Activated naive CD8-positive, alpha-beta T cell (primary cell): ENCODE measurements around the gene ALDH3B1.

ENCODE experiments used
- H3K27ac Mint-ChIP-seq: one replicate; pipeline ENCODE4 v1.8.0; 2021; ENCODE audit warnings: mixed read lengths
- H3K27me3 Mint-ChIP-seq: one replicate; pipeline ENCODE4 v1.8.0; 2021; ENCODE audit warnings: mixed read lengths
- H3K36me3 Mint-ChIP-seq: one replicate; pipeline ENCODE4 v1.8.0; 2021; ENCODE audit warnings: mixed read lengths
- H3K4me1 Mint-ChIP-seq: one replicate; pipeline ENCODE4 v1.8.0; 2021; ENCODE audit warnings: low read depth, mixed read lengths
- H3K4me3 Mint-ChIP-seq: one replicate; pipeline ENCODE4 v1.8.0; 2021; ENCODE audit warnings: mild to moderate bottlenecking, mixed read lengths
- H3K9me3 Mint-ChIP-seq: one replicate; pipeline ENCODE4 v1.8.0; 2021; ENCODE audit warnings: low read depth, mixed read lengths

The ALDH3B1 gene

DNA sequence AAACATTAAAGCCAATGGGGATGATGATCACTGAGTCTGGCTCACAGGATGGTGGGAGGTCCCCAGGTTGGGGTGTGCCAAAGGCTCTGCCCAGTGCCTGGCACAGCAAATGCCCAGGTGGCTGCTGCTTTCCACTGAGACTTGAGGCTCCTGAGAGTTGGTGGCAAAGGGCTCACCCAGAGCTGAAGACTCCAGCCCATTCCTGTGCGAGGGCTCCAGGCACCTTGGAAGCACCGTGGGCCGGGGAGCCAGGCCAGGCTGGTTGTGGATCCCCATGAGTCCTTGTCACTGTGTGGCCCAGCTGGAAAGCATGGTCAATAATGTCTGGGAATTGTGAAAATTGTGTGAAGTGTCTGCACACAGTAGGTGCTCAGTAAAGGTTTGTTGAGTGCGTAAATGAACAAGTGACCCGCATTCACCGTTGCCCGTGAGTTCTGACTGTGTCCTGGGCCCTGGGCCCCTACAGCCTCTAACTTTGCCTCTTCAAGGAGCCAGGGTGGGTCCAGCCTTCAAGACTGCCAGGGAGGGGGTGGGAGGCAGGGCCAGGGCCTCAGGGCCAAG lies 3.4 kb upstream of the ALDH3B1 start:
- H3K4me1 Mint-ChIP-seq, result peaks cover 21% of the 10 kb centered on the region
- no peak overlapping the region for H3K27ac Mint-ChIP-seq
- no peaks in the 10 kb centered on the region for H3K9me3 Mint-ChIP-seq
- H3K36me3 Mint-ChIP-seq, result no peaks in the 10 kb centered on the region
- H3K4me3 Mint-ChIP-seq, result no peak overlapping the region
- H3K27me3 Mint-ChIP-seq, result no peaks in the 10 kb centered on the region

DNA sequence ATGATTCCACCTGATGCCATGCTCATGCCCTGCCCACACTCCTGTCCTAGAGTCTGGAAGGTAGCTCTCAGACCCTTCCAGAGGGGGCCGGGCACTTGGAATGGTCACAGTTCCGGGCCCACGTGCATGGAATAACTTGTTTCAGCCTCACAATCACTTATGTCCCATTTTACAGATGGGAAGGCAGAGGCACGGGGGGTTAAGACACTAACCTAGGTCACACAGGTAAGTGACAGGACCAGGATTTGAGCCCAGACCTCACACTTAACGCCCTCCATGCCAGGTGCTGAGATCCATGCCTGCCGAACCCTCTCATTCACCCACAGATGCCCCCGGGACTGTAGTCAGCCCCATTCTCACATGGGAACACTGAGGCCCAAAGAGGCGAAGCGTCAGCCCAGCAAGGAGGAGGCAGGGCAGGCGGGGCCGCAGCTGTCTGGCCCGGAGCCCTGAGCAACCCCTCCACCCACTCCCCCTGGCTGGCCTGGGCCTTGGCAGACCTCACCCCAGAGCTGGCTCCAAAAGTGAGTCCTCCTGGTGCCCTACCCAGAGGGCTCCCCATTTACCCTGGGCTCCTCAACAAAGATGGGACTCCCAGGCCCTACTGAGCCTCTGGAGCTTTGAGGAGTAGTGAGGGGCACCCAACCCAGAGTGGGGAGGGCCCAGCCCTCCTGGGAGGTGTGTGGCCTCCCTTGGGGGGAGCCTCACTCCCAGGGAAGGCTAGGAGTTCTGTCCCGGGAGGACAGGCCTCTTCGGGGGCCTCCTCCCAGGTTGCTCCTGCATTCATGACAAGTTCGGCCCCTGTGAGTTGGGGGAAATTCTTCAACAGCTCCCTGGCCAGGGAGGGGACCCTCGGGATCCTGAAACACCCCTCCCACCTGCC lies 2.4 kb upstream of the ALDH3B1 start:
- Mint-ChIP-seq H3K27me3 (no peaks in the 10 kb centered on the region), H3K4me3 (no peak overlapping the region), H3K36me3 (no peaks in the 10 kb centered on the region), H3K4me1 (peaks cover 16% of the 10 kb centered on the region), H3K9me3 (no peaks in the 10 kb centered on the region), H3K27ac (no peak overlapping the region)

DNA sequence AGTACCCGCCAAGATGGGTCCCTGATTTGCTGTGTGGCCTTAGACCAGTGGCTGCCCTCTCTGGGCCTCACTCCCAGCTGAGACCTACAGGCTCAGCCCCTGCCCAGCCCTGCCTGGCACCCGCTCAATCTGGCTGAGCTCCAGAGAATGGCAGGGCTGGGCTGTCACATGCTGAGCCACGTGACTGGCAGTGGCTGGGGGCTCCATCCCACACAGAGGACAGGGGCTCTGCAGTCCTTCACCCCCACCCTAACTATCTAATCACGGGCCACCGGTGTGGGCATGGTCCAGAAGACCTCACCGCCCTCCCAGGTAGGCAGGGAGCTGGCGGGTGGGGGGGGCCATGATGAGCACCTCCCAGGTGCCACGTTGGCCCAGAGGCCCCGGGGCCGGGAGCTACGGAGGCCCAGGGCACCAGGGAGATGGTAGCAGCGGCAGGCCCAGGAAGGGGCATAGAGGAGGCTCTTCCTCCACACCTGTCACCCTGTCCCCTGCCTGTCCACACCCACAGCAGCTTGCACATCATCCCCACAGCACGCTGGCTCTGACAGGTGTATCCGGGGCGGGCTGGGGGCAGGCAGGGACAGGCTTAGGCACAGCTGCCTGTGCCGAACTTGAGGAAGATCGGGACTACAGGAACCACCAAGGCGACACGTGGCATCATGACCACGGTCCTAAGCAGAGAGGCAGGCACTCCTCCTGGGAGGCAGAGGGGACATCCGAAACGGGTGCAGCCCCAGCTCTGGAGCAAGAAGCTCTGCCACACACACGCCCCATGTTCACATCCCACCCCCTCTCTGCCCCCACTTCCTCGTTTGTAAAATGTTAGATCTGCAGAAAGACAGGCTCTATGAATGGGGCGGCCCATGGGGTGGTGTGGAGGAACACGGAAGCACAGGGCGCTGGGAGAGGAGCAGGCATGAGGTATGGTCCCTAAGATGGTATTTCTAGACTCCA lies 1.5 kb upstream of the ALDH3B1 start:
- no peak overlapping the region for H3K27ac Mint-ChIP-seq
- peaks cover 13% of the 10 kb centered on the region for H3K4me1 Mint-ChIP-seq
- H3K4me3 Mint-ChIP-seq, result no peak overlapping the region
- H3K9me3 Mint-ChIP-seq, result no peaks in the 10 kb centered on the region
- H3K36me3 Mint-ChIP-seq, result no peaks in the 10 kb centered on the region
- H3K27me3 Mint-ChIP-seq, result no peaks in the 10 kb centered on the region

DNA sequence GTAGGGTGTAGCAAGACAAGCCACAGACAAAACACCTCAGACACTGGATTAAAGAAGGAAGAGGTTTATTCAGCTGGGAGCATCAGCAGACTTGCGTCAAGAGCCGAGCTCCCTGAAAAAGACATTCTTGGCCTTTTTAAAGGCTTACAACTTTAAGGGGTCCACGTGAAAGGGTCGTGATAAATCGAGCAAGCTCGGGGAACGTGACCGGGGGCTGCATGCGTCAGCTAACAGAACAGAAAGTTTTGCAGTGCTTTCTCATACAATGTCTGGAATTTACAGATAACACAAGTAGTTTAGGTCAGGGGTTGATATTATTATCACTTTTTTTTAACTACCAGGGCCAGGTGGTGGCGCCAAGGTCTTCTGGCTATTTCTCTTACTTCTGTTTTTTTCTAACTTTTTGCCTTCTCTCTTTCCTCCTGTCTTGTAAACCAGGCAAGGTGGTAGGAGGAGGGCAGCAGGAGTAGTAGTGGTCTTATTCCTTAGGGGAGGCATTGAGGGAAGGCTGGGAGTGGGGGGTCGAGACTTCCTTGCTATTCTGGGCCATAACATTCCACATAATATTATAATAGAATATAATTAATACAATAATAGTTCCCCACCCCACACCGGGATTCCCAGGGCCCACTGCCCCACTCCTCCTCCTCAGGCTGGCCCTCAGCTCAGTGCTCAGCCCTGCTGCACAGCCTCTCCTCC lies 587 bp upstream of the ALDH3B1 start:
- Mint-ChIP-seq H3K27ac (no peak overlapping the region), H3K9me3 (no peaks in the 10 kb centered on the region), H3K4me1 (peaks cover 11% of the 10 kb centered on the region), H3K27me3 (no peaks in the 10 kb centered on the region), H3K36me3 (no peaks in the 10 kb centered on the region), H3K4me3 (no peak overlapping the region)

DNA sequence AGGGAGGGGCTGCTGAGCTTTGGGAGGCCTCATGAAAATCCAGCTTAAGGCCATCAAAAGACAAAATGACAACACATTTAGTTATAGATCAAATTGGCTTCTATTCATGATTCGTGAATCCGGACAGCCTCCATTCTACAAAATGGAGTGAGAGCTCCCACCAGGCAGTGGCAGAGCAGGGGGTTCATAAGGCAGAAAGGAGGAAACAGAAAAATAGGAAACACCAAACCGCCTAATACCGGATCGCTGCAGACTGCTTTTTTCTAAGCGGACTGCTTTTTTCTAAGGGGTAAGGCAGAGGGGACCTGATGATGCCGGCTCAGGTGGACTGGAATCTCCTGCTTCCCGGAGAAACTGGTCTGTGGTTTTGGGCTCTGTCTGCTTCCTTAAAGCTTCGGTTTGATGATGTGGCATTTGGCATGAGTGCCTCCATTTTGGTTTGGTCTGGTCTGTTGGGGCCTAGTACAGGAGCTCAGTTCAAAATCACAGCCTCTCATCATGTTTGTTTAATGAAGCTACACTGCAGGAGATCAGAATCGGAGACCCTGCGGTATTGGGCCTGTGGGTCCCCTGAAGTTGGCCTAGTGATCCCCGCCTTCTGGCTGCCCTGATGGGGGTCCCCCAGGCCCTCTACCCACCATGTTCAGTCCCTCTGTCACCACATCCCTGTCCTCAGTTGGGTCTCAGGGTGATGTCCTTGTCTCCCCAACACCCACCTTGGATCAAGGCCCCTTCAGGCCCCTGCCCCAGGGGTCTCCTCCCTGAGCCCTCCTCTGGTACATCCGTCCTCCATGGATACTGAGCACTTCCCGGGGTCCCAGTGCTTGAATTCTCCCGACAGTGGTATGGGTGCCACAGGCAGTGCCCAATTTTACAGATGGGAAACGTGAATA lies 1.2 kb downstream of the ALDH3B1 start:
- no peak overlapping the region for H3K4me3 Mint-ChIP-seq
- peaks cover 8% of the 10 kb centered on the region for H3K4me1 Mint-ChIP-seq
- H3K27ac Mint-ChIP-seq, result no peak overlapping the region
- no peaks in the 10 kb centered on the region for H3K27me3 Mint-ChIP-seq
- H3K9me3 Mint-ChIP-seq, result no peaks in the 10 kb centered on the region
- no peaks in the 10 kb centered on the region for H3K36me3 Mint-ChIP-seq

DNA sequence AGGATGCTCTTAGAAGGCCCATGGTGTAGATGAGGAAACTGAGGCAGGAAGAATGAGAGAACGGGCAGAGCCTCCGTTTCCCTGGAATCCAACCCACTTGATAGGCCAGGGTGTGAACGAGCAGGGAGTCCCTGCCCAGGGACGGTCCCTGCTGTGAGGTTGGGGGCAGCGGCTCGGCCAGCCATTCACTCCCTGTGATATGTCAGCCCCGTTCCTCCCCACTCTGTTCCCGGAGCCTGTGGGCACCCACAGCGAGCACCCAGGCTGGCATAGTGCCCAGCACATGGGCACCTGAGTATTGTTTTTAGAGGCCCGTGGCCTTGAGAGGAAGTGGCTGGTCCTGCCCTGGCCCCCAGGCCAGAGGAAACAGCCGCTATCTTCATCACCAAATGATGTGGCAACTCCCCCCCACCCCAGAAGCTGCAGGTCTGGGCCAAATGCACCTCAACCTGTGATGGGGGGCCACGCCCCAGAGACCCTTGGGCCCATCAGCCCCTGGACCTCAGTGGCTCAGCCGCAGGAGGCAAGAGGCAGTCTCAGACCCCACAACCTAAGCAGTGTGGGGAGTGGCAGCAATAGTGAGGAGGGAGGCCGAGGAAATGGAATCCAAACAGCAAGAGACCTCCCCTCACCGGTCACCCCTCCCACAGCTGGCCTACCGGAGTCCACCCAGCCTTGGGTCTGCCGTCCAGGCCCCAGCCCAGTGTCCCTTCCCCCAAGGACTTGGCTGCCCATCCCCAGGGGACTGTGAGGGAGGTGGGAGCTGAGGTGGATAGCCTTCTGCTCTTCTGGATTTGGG lies 2.1 kb downstream of the ALDH3B1 start:
- Mint-ChIP-seq H3K36me3 (no peaks in the 10 kb centered on the region), H3K4me3 (no peak overlapping the region), H3K9me3 (no peaks in the 10 kb centered on the region), H3K27ac (no peak overlapping the region), H3K4me1 (peaks cover 8% of the 10 kb centered on the region), H3K27me3 (no peaks in the 10 kb centered on the region)

DNA sequence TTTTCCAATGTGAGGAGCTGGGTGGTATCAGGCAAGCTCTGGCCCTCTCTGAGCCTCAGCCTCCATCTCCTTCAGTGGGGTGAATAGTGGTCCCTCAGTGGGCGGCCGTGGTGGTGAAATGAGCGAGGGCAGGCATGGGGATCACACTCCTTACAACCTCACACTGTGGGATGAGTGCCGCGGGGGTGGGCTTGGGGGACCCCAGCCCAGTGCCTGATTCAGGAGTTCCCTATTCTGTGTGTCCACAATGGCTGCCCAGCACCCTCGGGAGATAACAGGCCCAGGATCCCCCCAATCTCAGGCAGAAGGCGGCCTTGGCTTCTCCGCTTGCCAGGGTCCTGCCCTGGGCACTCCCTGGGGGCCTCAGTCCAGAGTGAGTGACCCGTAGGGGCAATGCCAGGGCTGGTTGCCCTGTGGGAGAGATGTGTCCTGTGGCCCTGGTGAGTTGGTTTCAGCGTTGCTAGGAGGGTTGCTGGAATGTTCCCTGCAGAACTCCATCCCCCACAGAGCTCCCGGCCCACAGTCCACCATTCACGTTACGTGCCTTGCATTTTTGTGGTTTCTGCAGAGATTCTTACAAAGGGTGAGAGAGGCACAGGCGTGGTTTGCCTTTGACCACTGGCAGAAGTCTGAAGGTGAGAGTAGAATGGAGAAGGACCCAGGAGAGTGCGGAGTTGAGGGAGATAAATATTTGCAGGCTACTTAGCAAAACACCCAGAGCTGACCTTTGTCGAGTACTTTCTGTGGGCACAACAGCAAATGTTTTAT lies 2.9 kb downstream of the ALDH3B1 start:
- H3K27ac Mint-ChIP-seq, result no peak overlapping the region
- H3K36me3 Mint-ChIP-seq, result no peaks in the 10 kb centered on the region
- no peak overlapping the region for H3K4me3 Mint-ChIP-seq
- H3K4me1 Mint-ChIP-seq, result peaks cover 8% of the 10 kb centered on the region
- H3K27me3 Mint-ChIP-seq, result no peaks in the 10 kb centered on the region
- no peaks in the 10 kb centered on the region for H3K9me3 Mint-ChIP-seq

DNA sequence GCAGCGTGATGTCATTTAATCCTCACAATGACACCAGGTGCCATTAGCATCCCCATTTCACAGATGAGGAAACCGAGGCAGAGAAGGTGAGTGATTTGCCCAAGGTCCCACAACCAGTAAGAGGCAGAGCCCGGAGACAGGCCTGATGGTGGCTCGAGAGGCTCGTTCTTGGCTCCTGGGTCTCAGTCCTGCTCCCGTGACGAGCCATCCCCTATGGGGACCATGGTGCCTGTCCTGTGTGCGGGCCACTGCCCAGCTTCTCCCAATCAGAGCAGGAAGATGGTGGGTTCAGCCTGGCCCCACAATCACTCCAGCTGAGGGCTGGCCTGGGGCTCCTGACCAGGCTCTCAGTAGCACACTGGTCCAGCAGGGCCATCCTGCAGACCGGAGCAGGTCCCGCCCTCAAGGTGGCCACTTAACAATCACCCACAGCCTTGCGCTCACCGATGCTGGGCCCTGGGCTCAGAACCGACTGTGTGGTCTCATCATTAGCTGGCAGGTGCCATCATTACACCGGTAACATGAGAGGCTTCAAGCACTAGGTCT lies 3.6 kb downstream of the ALDH3B1 start:
- H3K9me3 Mint-ChIP-seq, result no peaks in the 10 kb centered on the region
- H3K27me3 Mint-ChIP-seq, result no peaks in the 10 kb centered on the region
- H3K4me1 Mint-ChIP-seq, result peaks cover 8% of the 10 kb centered on the region
- no peak overlapping the region for H3K27ac Mint-ChIP-seq
- no peak overlapping the region for H3K4me3 Mint-ChIP-seq
- H3K36me3 Mint-ChIP-seq, result no peaks in the 10 kb centered on the region

DNA sequence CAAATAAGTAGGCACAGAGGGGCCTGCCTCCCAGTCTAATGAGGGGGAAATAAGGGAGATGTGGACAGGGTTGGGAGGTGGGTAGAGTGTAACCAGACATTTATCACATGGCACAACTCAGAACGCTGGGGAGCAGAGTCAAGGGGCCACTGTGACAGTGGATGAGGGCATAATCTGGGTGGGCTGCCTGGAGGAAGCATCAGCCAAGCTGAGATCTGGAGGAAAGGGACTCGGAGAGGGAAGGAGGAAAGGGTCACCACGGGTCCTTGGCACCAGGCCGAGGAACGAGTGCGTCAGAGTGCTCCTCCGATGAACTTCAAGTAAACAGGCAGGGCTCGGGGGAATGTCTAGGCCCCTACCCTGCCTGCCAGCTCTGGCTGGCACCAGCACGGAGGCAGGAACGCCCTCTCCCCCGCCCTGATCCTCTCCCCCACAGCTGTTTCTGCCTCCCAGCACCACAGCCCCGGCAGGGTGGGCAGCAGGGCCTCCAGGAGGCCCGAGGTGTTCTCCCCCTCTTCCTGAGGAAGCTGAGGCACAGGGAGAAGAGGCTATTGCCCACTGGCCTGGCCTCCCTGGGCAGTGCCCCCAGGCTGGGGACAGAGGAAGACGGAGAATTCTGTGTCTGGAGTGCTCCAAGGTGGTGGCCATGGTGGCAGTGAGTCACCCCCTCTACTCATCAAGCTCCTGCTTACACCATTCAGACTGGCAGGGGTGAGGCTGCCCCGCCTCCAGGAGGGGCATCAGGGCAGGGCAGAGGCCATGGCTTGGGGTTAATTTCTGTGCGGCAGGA lies 4.2 kb downstream of the ALDH3B1 start:
- Mint-ChIP-seq H3K4me3 (no peak overlapping the region), H3K9me3 (no peaks in the 10 kb centered on the region), H3K36me3 (no peaks in the 10 kb centered on the region), H3K27me3 (no peaks in the 10 kb centered on the region), H3K27ac (no peak overlapping the region), H3K4me1 (peaks cover 4% of the 10 kb centered on the region)

DNA sequence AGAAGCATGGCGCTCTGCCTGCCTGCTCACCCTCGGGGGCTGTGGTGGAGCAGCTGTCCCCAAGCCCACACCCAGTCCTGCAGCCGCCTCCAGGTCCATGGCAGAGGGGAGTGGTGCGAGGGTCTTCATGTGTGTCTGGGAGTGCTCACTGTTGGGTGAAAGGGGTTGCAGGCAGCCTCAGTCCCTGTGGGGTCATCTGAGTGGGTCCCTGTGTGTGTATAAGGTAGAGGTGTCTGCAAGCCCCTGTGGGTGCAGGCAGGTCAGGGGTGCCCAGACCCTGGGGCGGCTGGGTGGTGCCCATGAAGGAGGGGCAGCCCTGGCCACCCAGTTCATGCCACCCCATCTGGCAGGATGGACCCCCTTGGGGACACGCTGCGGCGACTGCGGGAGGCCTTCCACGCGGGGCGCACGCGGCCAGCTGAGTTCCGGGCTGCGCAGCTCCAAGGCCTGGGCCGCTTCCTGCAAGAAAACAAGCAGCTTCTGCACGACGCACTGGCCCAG lies 4.9 kb downstream of the ALDH3B1 start:
- Mint-ChIP-seq H3K27me3 (no peaks in the 10 kb centered on the region), H3K36me3 (no peaks in the 10 kb centered on the region), H3K9me3 (no peaks in the 10 kb centered on the region), H3K27ac (no peak overlapping the region), H3K4me1 (no peaks in the 10 kb centered on the region), H3K4me3 (no peak overlapping the region)

DNA sequence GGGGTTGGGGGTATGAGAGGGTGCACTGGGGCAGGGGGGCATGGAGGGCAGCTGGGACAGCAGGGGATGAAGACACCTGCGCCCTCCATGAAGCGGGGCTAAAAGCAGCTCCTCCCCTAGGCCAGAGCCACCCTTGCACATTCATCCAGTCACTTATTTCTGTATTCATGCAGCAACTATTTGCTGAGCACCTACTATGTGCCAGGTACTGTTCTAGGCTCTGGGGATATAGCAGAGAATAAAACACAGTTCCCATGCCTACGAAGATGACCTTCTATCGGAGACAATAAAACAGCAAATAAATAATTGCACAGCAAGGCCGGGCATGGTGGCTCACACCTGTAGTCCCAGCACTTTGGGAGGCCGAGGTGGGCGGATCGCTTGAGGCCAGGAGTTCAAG lies 5.3 kb downstream of the ALDH3B1 start:
- H3K4me3 Mint-ChIP-seq, result no peak overlapping the region
- H3K36me3 Mint-ChIP-seq, result no peaks in the 10 kb centered on the region
- H3K27ac Mint-ChIP-seq, result no peak overlapping the region
- H3K9me3 Mint-ChIP-seq, result no peaks in the 10 kb centered on the region
- no peaks in the 10 kb centered on the region for H3K4me1 Mint-ChIP-seq
- H3K27me3 Mint-ChIP-seq, result no peaks in the 10 kb centered on the region
